Fibroblast of peridontal ligament (primary cell): ENCODE measurements around the gene RAB4A.
A peak's percentile ranks its signal among the peaks of the same experiment; 100 is the strongest.

ENCODE experiments used
- DNase-seq: peaks from one replicate; pipeline ENCODE4 v3.0.0-alpha.2; 2010; ENCODE audit errors: extremely low read depth

Gene RAB4A

DNA sequence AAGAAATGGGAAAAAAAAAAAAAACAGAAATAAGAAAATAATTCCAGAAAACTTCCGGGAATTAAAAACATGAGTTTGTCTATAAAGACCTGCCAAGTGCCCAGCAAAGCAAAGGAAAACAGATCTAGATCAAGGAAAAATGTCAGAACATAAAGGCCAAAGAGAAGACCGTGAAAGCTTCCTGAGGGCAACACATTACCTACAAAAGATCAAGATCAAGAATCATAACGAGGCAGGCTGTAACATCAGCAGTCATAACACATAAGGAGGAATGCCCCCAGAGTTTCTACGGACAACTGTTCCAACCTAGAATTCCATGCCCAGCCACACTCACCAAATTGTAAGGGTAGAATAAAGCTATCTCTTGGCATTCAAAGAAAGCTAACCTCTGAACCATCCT is 68.2 kb downstream of the RAB4A start:
- no peak for DNase-seq

DNA sequence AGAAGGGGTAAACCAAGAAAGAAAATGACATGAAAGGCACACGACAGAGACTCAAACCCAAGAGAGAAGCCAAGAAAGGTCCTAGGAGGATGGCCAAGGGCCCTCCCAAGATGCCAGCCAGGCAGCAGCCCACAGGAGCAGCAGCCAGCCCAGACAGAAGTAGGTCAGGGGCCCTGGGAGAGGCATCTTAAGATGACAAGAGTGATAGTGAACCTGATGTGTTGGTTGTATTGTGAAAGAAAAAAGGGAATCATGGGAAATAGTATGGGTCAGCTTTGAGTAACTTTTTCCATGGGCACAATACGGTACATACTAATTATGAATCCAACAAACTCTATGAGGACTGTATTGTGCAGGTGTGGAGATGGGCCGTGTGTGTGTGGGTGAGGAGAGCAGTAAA is 68.6 kb downstream of the RAB4A start:
- DNase-seq: no peak

DNA sequence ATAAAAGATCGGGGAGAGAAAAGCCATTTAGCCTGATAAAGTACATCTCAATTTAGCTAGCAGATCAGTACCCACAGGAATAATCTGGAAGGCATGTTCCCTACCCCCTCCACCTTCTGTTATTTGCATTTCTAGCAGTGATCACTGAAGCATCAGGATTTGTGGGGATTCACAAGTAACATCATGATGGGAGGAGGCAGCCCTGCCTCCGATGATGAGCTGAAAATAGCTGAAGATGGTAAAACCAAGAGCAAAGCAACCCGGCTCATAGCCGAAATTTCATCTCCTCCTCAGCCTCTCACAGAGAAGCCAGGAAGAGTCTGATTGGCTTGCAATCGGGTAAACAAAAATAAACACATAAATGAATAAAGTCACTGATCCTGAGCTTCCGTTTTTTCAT is 69.6 kb downstream of the RAB4A start:
- no peak for DNase-seq

DNA sequence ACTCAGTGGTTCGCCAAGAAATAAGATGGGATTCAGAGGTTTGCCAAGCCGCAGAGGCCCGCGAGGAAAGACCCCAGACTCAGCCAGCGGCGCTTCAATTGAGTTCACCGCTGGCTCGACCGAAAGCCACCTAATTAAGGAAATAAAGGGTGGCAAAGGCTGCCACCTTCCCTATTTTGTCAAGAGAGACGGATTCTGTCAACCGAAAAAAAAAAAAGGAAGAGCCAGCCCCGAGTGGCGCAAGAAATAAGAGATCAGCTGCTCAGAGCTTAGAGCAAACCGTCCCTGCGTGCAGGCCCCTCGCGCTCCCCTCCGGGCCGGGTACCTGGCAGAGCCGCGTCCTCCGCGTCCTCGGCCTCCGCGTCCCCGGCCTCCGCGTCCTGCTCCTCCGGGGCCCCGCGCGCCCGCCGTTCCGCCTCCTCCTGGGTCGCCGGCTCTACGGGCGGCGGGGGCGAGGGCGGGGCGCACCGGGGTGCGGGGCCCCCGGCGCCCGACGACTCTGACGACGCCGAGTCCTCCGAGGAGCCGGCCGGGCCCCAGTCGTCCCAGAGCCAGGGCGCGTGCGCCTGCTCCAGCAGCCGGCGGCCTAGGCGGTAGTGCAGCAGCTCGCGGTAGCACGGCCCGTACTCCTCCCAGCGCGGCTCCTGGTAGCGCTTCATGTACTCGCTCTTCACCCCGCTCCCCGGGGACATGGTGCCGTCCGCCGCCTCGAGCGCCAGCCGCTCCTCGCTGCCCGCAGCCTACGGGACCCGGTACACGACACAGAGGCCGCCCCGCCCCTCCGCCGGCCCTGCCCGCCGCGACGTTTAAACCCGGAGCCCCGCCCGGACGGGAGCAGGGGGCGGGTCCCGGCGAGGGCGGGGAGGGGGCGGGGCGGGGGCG is 71.1 kb downstream of the RAB4A start:
- DNase-seq: peak; percentile 37

DNA sequence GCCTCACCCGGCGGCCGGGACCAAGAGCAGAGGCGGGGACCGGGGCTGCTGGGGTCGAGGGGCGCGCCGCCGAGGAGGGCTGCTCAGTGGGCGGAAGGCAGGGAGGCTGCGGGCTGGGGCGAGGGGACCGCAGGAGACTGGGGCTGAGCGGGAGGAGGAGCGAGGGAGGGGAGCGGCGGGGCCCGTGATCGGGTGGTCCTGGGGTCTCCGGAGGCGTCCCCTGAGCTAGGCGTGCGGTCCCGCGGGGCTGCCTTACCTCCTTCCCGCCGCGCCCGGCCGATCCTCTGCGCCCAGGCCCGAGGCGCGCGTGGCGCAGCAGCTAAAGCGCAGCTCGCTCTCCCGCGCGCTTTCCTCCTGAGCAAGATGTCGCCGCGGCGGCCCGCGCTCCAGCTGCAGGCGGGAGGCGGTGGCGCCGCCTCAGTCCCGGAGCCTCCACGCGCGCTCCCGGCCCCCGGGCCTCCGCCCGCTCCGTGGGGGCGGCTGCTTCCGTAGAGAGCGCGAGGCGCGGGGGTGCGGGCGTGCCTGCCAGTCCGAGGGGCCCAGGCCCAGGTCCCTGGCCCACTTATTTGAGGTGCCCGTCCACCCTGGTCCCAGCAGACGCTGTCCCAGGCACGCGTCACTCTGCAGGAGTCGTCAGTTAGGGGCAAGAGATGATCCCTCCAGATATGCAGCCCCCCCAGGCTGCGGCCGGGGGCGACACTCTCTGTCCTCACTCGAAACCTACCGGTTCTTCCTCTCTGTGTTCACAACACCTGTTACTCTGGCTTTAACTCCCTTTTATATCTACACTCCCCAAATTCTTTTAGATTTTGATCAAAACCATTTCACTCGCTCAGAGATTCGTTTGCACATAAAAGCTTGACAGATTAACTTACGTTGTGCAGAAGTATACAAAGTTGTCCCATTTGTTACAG is 72.0 kb downstream of the RAB4A start, which contains the start of gene CCSAP:
TSS of gene CCSAP (minus strand) at position 392 of the 914 bp plus-strand sequence. CDS start 582 bp downstream, outside the sequence.
- peak; percentile 32 for DNase-seq

DNA sequence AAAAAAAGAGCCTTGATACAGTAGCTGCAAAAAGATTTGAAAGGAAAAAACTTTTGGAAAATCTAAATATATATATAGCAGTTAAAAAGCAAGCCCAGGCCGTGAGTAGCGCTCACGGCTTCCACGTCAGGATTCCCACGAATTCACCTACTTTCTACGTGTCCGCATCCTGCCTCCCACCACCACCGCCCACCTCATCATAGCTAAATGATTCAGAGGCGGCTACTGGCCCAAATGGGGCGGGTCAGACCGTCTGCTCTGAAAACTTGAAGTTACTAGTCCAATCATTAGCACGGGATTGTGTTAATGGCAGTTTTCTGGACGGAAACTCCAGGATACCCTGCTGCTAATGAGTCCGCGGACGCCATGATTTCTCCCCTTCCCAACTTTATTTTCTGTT is 73.2 kb downstream of the RAB4A start:
- DNase-seq: peak; percentile 19

DNA sequence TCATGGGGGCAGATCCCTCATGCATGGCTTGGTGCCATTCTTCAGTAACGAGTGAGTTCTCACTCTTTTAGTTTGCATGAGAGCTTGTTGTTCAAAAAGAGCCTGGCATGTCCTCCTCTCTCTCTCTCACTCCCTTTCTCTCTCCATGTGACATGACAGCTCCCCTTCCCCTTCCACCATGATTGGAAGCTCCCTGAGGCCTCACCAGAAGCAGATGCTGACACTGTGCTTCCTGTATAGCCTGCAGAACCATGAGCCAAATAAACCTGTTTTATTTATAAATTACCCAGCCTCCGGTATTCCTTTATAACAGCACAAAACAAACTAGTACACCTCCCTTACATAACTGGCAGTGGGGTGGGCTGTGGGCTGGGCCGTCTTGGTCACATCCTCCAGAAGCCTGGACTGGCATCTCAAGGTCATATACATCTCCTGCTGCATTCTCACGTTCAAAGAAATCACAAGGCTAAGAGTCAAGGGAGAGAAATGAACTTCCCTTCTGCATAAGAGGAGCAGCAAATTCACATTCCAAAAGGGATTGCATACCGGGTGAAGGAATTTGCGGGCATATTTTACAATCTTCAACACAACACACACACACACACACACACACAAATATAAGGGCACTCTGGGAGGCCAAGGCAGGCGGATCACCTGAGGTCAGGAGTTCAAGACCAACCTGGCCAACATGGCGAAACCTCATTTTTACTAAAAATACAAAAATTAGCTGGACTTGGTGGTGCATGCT is 74.2 kb downstream of the RAB4A start:
- DNase-seq: no peak

DNA sequence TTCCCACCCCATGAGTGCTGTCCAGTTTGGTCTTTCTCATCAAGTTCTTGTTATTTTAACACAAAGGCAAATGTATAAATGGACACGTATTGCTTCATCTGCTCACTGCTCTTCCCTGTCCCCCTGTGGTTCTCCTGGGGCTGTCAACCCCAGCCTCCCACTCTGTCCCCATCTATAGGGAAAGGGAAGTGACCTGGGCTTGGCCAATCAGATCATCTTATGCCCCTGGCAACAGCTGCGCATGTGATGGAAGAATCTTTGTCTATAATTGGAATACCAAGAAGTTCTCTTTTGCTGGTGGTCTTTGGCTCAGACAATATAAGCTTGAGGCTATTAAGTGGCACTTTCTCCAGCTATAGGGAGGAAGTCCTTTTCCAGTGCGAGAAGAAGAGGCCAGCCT is 76.6 kb downstream of the RAB4A start:
- no peak for DNase-seq

DNA sequence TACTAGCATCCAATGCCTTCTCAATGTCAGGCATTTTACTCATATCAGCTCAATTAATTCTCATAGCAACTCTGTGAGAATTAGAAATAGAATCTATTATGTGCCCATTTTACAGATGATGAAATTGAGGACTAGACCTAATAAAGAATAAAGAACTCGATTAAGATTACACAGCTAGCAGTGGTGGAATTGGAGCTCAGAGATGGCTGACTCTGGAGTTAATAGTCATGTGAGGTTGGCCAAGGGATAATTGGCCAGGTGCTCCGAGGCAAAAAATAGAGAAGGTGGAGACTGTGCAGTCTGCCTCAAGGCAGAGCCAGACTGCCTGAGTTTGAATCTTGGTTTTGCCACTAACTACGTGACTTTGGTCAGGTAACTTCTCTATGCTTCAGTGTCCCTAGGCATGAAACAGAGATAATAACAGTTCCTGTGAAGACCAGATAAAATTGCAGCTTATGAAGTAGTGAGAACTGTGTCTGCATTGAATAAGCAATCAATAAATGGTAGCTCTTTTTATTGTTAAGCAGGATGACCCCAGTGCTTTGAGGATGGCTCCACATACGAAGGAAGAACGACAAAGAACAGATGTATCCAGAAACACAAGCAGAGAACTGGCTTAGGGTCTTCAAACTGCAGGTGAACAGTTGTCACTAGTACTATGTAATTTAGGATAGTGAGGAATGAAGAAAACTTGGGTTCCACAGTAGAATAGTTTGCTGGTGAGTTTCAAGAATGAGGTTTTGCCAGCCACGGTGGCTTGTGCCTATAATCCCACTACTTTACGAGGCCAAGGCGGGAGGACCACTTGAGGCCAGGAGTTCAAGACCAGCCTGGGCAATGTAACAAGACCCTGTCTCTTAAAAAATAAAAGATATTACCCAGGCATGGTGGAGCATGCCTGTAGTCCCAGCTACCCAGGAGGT is 78.8 kb downstream of the RAB4A start:
- no peak for DNase-seq

DNA sequence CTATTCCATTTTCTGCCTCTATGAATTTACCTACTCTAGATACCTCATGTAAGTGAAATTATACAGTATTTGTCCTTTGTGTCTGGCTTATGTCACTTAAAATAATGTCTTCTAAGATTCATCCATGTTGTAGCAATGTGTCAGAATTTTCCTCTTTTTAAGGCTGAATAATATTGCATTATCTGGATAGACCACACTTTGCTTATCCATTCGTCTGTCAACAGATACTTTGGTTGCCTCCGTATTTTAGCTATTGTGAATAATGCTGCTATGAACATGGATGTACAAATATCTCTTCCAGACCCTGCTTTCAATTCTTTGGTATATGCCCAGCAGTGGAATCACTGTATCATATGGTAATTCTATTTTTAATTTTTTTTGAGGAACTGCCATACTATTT is 82.1 kb downstream of the RAB4A start:
- DNase-seq: no peak

DNA sequence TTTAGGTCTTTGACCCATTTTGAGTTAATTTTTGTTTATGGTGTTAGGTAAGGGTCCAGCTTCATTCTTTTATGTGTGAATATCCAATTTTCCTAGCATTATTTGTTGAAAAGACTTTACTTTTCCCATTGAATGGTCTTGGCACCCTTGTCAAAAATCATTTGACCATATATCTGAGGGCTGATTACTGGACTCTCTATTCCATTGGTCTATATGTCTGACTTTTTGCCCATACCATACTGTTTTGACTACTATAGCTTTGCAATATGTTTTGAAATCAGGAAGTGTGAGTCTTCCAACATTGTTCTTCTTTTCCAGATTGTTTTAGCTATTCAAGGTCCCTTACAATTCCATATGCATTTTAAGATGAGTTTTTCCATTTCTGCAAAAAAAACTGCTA is 83.3 kb downstream of the RAB4A start:
- no peak for DNase-seq
